DMS153 treated with DMSO at 0.1 percent for 48 hours (cell line): ENCODE data around the gene POMT2.
"Not testable (repeated sequence)": the region's sequence is repeated elsewhere in the genome, so short reads cannot be mapped to it uniquely, and the experiment has no call there.

ENCODE experiments used
- DNase-seq: peaks from one replicate; lab custom pipeline; 2025; ENCODE audit not compliant: unreplicated experiment; lab: John Stamatoyannopoulos, UW

Gene POMT2

GRCh38 chr14:77302926-77303325 is 17.8 kb downstream of the POMT2 start:
- no peak for DNase-seq

- no peak for DNase-seq
These were observed 19.6 kb downstream of the POMT2 start for GRCh38 chr14:77301103-77301502.

GRCh38 chr14:77299771-77300170 is 20.9 kb downstream of the POMT2 start:
- no peak for DNase-seq

- DNase-seq: no peak
These were observed 23.8 kb downstream of the POMT2 start for GRCh38 chr14:77296906-77297305.

GRCh38 chr14:77296155-77296554 is 24.5 kb downstream of the POMT2 start:
- DNase-seq: no peak

- DNase-seq: no peak
These were observed 30.0 kb downstream of the POMT2 start for GRCh38 chr14:77290705-77291104.

- DNase-seq: no peak
These were observed 34.1 kb downstream of the POMT2 start for GRCh38 chr14:77286576-77286975.

GRCh38 chr14:77284466-77284865 is 36.2 kb downstream of the POMT2 start:
- no peak for DNase-seq

- no peak for DNase-seq
These were observed 36.6 kb downstream of the POMT2 start for GRCh38 chr14:77284066-77284465.

GRCh38 chr14:77281852-77282410 is 38.8 kb downstream of the POMT2 start:
- DNase-seq: no peak

- DNase-seq: not testable (repeated sequence)
These were observed 39.8 kb downstream of the POMT2 start for GRCh38 chr14:77280921-77281320.

GRCh38 chr14:77279719-77280118 is 41.0 kb downstream of the POMT2 start:
- no peak for DNase-seq

- DNase-seq: no peak
These were observed 42.0 kb downstream of the POMT2 start for GRCh38 chr14:77278461-77279230.

- DNase-seq: no peak
These were observed 43.7 kb downstream of the POMT2 start for GRCh38 chr14:77276959-77277358.

GRCh38 chr14:77276295-77276935 is 44.3 kb downstream of the POMT2 start:
- DNase-seq: no peak

- no peak for DNase-seq
These were observed 45.1 kb downstream of the POMT2 start for GRCh38 chr14:77275601-77276017.

- DNase-seq: no peak
These were observed 45.6 kb downstream of the POMT2 start for GRCh38 chr14:77275041-77275580.

GRCh38 chr14:77273796-77274195 is 46.9 kb downstream of the POMT2 start:
- DNase-seq: no peak

- no peak for DNase-seq
These were observed 48.4 kb downstream of the POMT2 start for GRCh38 chr14:77272261-77272660.

- no peak for DNase-seq
These were observed 49.5 kb downstream of the POMT2 start, which contains the start of gene NGB for GRCh38 chr14:77271113-77271710. TSS of gene NGB (minus strand) at chr14:77271206. CDS start at chr14:77270937, 269 bp downstream.

GRCh38 chr14:77270361-77271112 is 50.1 kb downstream of the POMT2 start:
- DNase-seq: no peak
